HepG2 (cell line): ENCODE data around the gene AP1M2. TPM values are rescaled to one million over a fixed set of nuclear protein-coding genes. Genes with fewer than 3 reads are reported as not detected.

Source experiments
- ATAC-seq: fragments of 200-7000 bp; cut with Tn5 transposase; 3 replicates; pipeline ENCODE4 v1.9.1; 2020; ENCODE audit warnings: mild to moderate bottlenecking, moderate library complexity
- BruUV-seq: library from RNA; stranded (reverse); fragments of 400-500 nt; replicated peaks from 2 replicates; lab custom pipeline; 2021; lab: Mats Ljungman, UMichigan
- CTCF ChIA-PET: fragments of 300-600 bp; formaldehyde crosslinking; extraction: SDS; loops from one replicate; lab custom pipeline; 2021; ENCODE audit warnings: low total read pairs, inconsistent platforms, low intra/inter-chr PET ratio; lab: Yijun Ruan, JAX
- POLR2A ChIA-PET: fragments of 350-600 bp; sonication (Branson Sonifier 250); formaldehyde crosslinking; loops from one replicate; lab custom pipeline; 2020; ENCODE audit warnings: antibody characterized with exemption, inconsistent platforms; lab: Yijun Ruan, JAX
- DNase-seq: peaks from one replicate; pipeline ENCODE4 v3.0.0-alpha.2; 2015; ENCODE audit warnings: low spot score
- FAIRE-seq: peaks from 3 replicates; lab custom pipeline; 2011; peaks lifted over from hg19 to GRCh38; lab: Jason Lieb, UNC
- H2AFZ ChIP-seq: one replicate; pipeline ENCODE4 v1.6.1; 2011; ENCODE audit warnings: low read length, inconsistent platforms
- H3K27ac ChIP-seq: fragments of 300-600 bp; 3 replicates; pipeline ENCODE4 v1.8.0; 2011; ENCODE audit warnings: mixed run types, mild to moderate bottlenecking, mixed read lengths, low read length, inconsistent platforms; ENCODE audit not compliant: insufficient read depth; ENCODE audit errors: extremely low read length
- H3K27me3 ChIP-seq, 2 experiments: fragments of 200-600 bp in 1 of 2; 2 replicates in 1 of 2; 3 replicates in 1 of 2; pipeline versions ENCODE4 v1.6.0 to v1.8.0; 2011; ENCODE audit warnings: low read length in 2 of 2, mild to moderate bottlenecking in 2 of 2, moderate library complexity in 2 of 2, inconsistent platforms in 1 of 2; ENCODE audit not compliant: insufficient read depth in 2 of 2, control insufficient read depth in 1 of 2
- H3K36me3 ChIP-seq, 2 experiments: fragments of 200-600 bp in 1 of 2; replicated peaks in 1 of 2; 2 replicates in 1 of 2; 3 replicates in 1 of 2; pipeline versions ENCODE4 v1.5.1 to v1.8.0; 2011; ENCODE audit warnings: low read length in 2 of 2, inconsistent platforms in 1 of 2; ENCODE audit not compliant: insufficient read depth in 2 of 2, control insufficient read depth in 1 of 2
- H3K4me1 ChIP-seq: 2 replicates; pipeline ENCODE4 v1.5.1; 2012; ENCODE audit warnings: low read length, inconsistent platforms; ENCODE audit not compliant: insufficient read depth
- H3K4me2 ChIP-seq: 2 replicates; pipeline ENCODE4 v1.6.0; 2011; ENCODE audit warnings: low read depth, low read length, inconsistent platforms
- H3K4me3 ChIP-seq, 3 experiments: fragments of 200-600 bp in 1 of 3; sonication (generic), shearing (Covaris generic) in 1 of 3; replicated peaks in 1 of 3; 2 replicates each; pipeline ENCODE4 v1.5.1; 2011 to 2016; ENCODE audit warnings: low read length in 3 of 3, inconsistent platforms in 2 of 3, low read depth in 2 of 3, mild to moderate bottlenecking in 2 of 3, control low read depth in 1 of 3, mixed read lengths in 1 of 3; ENCODE audit not compliant: insufficient read depth in 1 of 3
- H3K79me2 ChIP-seq: one replicate; pipeline ENCODE4 v1.6.1; 2011; ENCODE audit warnings: low read length, inconsistent platforms; ENCODE audit not compliant: insufficient read depth
- H3K9ac ChIP-seq: 2 replicates; pipeline ENCODE4 v1.6.0; 2011; ENCODE audit warnings: mild to moderate bottlenecking, low read depth, low read length, inconsistent platforms; ENCODE audit not compliant: insufficient read depth
- H3K9me3 ChIP-seq: 2 replicates; pipeline ENCODE4 v1.5.1; 2012; ENCODE audit warnings: mild to moderate bottlenecking, low read length
- H4K20me1 ChIP-seq: 2 replicates; pipeline ENCODE4 v1.6.0; 2011; ENCODE audit warnings: inconsistent platforms, mild to moderate bottlenecking, low read length, moderate library complexity; ENCODE audit not compliant: insufficient read depth
- HIC2 ChIP-seq: sonication (generic); formaldehyde crosslinking; IDR thresholded peaks from 2 replicates; pipeline ENCODE4 v1.9.0; 2022; ENCODE audit warnings: low read depth, missing genetic modification reagents
- KDM2A ChIP-seq: sonication (generic); formaldehyde crosslinking; IDR thresholded peaks from 2 replicates; pipeline ENCODE4 v1.4.0; 2020; ENCODE audit warnings: low read depth, missing genetic modification reagents, borderline replicate concordance
- PCBP1 ChIP-seq: fragments of 200-400 bp; formaldehyde crosslinking; IDR thresholded peaks from 2 replicates; pipeline ENCODE4 v1.6.1; 2017; ENCODE audit warnings: mild to moderate bottlenecking, low read depth, low read length, borderline replicate concordance
- PTBP1 ChIP-seq: fragments of 200-400 bp; formaldehyde crosslinking; IDR thresholded peaks from 2 replicates; pipeline ENCODE4 v1.6.1; 2018; ENCODE audit warnings: low read length, low read depth; ENCODE audit not compliant: poor library complexity, severe bottlenecking
- SIN3A ChIP-seq: IDR thresholded peaks from 2 replicates; pipeline ENCODE4 v1.6.1; 2011; ENCODE audit warnings: low read depth, mild to moderate bottlenecking, control low read depth, low read length, borderline replicate concordance
- STAG1 ChIP-seq: sonication (generic); formaldehyde crosslinking; IDR thresholded peaks from 2 replicates; pipeline ENCODE4 v1.4.0; 2020; ENCODE audit warnings: missing genetic modification reagents
- ZNF781 ChIP-seq: sonication (generic); formaldehyde crosslinking; IDR thresholded peaks from 2 replicates; pipeline ENCODE4 v1.5.1; 2020; ENCODE audit warnings: borderline replicate concordance, mild to moderate bottlenecking, missing genetic modification reagents; ENCODE audit errors: not compliant biosample characterization
- ZSCAN30 ChIP-seq: sonication (generic); formaldehyde crosslinking; IDR thresholded peaks from 2 replicates; pipeline ENCODE4 v1.5.0; 2020; ENCODE audit warnings: mild to moderate bottlenecking, missing genetic modification reagents
- WGBS: methylation state at CpG from one replicate; pipeline ENCODE4 v1.1.6; 2017; ENCODE audit warnings: low lambda C conversion rate; 5-methylcytosine and 5-hydroxymethylcytosine counted together
- in situ Hi-C: cut with HindIII; loops from 2 replicates; pipeline ENCODE4 v1.10.0; 2017; ENCODE audit warnings: low pct_unique_long_range_greater_than_20kb; ENCODE audit not compliant: extremely low pct_ligation_motif_present
- intact Hi-C: fragments of 100-400 bp; cut with micrococcal nuclease; formaldehyde crosslinking; loops from one replicate; pipeline ENCODE4 v1.10.0; 2022; ENCODE audit not compliant: unreplicated experiment
- polyA plus RNA-seq, 8 experiments: library from polyadenylated mRNA; depleted of rRNA in 3 of 8; stranded (reverse) in 7 of 8; unstranded in 1 of 8; fragments of >200 nt; fragmentation: Illumina TruSeq in 4 of 8; extraction: Trizol in 4 of 8; gene quantifications; 2 replicates each; pipeline versions ENCODE4 v1.2.1 to v1.2.3, GENCODE V29; 2011 to 2016; ENCODE audit warnings: low read depth in 4 of 8, missing spikeins in 1 of 8, mixed read lengths in 1 of 8; ENCODE audit not compliant: insufficient read depth in 1 of 8
- total RNA-seq, 5 experiments: library from RNA; depleted of rRNA; stranded (reverse); fragments of >200 nt; fragmentation: Illumina TruSeq; extraction: Trizol; gene quantifications; 2 replicates each; pipeline ENCODE4 v1.2.3, GENCODE V29; 2016; ENCODE audit warnings: low read depth in 1 of 5
- TF ChIP-seq, protein P1 (sequence below): sonication (generic); formaldehyde crosslinking; IDR thresholded peaks from 2 replicates; pipeline ENCODE4 v1.4.0; 2020; ENCODE audit warnings: missing genetic modification reagents, mild to moderate bottlenecking, borderline replicate concordance
- TF ChIP-seq, protein P2 (sequence below): sonication (generic); formaldehyde crosslinking; IDR thresholded peaks from 2 replicates; pipeline ENCODE4 v1.8.0; 2023; ENCODE audit warnings: mild to moderate bottlenecking, missing genetic modification reagents
- TF ChIP-seq, protein P3 (sequence below), 2 experiments: sonication (generic) in 1 of 2; formaldehyde crosslinking in 1 of 2; IDR thresholded peaks; 2 replicates each; pipeline versions ENCODE4 v1.4.0 to v1.6.1; 2018 to 2020; ENCODE audit warnings: missing genetic modification reagents in 2 of 2, borderline replicate concordance in 1 of 2, low read depth in 1 of 2, mild to moderate bottlenecking in 1 of 2, missing biosample characterization in 1 of 2
- TF ChIP-seq, protein P4 (sequence below): sonication (generic); formaldehyde crosslinking; IDR thresholded peaks from 2 replicates; pipeline ENCODE4 v1.5.0; 2020; ENCODE audit warnings: mild to moderate bottlenecking, missing genetic modification reagents, moderate library complexity

AP1M2 gene
- total and polyA plus RNA-seq, 2 of the 13 experiments (the other 11 are each of a cell fraction or from before 2014, with no cell fraction given), result 6.3 to 76.8 TPM

DNA sequence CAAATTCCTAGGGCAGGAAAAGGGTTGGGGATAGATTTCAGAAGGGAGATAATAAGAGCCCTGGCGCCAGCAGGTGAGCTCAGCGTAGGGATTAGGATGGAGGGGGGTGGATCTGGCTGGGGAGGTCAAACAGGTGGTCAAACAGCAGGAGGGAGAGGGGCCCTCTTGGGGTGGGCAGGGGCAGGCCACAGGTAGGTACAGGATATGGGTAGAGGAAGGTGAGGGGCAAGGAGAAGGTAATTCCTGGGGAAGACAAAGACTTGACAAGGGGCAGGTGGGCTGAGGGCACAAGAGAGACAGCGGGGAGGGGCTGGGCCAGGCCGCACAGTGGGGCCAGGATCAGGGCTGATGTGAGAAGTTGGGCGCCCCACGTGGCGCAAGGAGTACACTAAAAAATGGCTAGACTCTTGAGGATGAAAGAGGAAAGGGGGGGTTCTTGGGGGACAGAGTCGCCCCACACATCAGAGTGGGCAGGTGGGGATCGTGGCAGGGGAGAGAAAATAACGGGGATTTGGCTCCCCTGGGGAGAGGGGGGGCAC is 22.0 kb downstream of the AP1M2 start:
- H3K79me2 ChIP-seq, result peaks cover 10% of the 10 kb centered on the region
- H3K9ac ChIP-seq, result peak overlapping the region; percentile 91
- peaks cover 2 to 10% of the 10 kb centered on the region in 2 experiments; a peak in 3 of 5 replicates for H3K36me3 ChIP-seq
- H3K9me3 ChIP-seq, result no peaks in the 10 kb centered on the region
- DNase-seq, result no peak
- ChIA-PET CTCF (no interaction called here), POLR2A (interaction anchor here (1.0 to 1.6 kb wide), 2 partner anchors 9 to 12 kb away, joined by 3 to 4 read pairs; no protein-coding TSS in a partner anchor)
- H3K4me3 ChIP-seq, result peak overlapping the region; percentile 82 to 86 (median 85)
- ATAC-seq, result no peak
- no peaks in the 10 kb centered on the region for H4K20me1 ChIP-seq
- no TSS peak for BruUV-seq
- in situ Hi-C loops (no loop called here), intact Hi-C loops (no loop called here)
- FAIRE-seq, result no peak
- H3K4me2 ChIP-seq, result peak overlapping the region; percentile 82
- peak overlapping the region; percentile 80 for H3K27ac ChIP-seq
- H3K27me3 ChIP-seq, result no peaks in the 10 kb centered on the region
- no peak overlapping the region for H2AFZ ChIP-seq
- 10% methylated on average over 10 of the region's 10 CpGs for WGBS
- peaks cover 40% of the 10 kb centered on the region for H3K4me1 ChIP-seq
- no peak for TF ChIP-seq KDM2A
- no peak for TF ChIP-seq SIN3A
- TF ChIP-seq, protein P1, sequence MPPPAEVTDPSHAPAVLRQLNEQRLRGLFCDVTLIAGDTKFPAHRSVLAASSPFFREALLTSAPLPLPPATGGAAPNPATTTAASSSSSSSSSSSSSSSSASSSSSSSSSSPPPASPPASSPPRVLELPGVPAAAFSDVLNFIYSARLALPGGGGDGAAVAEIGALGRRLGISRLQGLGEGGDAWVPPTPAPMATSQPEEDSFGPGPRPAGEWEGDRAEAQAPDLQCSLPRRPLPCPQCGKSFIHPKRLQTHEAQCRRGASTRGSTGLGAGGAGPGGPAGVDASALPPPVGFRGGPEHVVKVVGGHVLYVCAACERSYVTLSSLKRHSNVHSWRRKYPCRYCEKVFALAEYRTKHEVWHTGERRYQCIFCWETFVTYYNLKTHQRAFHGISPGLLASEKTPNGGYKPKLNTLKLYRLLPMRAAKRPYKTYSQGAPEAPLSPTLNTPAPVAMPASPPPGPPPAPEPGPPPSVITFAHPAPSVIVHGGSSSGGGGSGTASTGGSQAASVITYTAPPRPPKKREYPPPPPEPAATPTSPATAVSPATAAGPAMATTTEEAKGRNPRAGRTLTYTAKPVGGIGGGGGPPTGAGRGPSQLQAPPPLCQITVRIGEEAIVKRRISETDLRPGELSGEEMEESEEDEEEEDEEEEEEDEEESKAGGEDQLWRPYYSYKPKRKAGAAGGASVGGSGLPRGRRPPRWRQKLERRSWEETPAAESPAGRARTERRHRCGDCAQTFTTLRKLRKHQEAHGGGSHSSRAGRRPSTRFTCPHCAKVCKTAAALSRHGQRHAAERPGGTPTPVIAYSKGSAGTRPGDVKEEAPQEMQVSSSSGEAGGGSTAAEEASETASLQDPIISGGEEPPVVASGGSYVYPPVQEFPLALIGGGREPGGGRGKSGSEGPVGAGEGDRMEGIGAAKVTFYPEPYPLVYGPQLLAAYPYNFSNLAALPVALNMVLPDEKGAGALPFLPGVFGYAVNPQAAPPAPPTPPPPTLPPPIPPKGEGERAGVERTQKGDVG, result peak; percentile 7; the same call in 1 of the 2 replicates
- TF ChIP-seq PTBP1, result peak; percentile 15
- TF ChIP-seq STAG1 (CRISPR knock-in tag), result 0 out of 2 replicates have a peak, but pooled peaks have one; percentile 10
- TF ChIP-seq ZNF781, result no peak
- TF ChIP-seq ZSCAN30 (CRISPR knock-in tag), result no peak
- TF ChIP-seq, protein P2, sequence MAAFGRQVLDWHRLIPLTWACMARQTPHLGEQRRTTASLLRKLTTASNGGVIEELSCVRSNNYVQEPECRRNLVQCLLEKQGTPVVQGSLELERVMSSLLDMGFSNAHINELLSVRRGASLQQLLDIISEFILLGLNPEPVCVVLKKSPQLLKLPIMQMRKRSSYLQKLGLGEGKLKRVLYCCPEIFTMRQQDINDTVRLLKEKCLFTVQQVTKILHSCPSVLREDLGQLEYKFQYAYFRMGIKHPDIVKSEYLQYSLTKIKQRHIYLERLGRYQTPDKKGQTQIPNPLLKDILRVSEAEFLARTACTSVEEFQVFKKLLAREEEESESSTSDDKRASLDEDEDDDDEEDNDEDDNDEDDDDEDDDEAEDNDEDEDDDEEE, result peak; percentile 37
- TF ChIP-seq, protein P3, sequence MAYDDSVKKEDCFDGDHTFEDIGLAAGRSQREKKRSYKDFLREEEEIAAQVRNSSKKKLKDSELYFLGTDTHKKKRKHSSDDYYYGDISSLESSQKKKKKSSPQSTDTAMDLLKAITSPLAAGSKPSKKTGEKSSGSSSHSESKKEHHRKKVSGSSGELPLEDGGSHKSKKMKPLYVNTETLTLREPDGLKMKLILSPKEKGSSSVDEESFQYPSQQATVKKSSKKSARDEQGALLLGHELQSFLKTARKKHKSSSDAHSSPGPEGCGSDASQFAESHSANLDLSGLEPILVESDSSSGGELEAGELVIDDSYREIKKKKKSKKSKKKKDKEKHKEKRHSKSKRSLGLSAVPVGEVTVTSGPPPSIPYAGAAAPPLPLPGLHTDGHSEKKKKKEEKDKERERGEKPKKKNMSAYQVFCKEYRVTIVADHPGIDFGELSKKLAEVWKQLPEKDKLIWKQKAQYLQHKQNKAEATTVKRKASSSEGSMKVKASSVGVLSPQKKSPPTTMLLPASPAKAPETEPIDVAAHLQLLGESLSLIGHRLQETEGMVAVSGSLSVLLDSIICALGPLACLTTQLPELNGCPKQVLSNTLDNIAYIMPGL (CRISPR knock-in tag; IDR thresholded peaks at IDR 0.05; ENCODE audit: borderline replicate concordance in 1 of 2, low read depth in 1 of 2), result 0 out of 4 replicates have a peak, but pooled peaks of 1 of the 2 experiments have one; percentile 9
- TF ChIP-seq HIC2 (CRISPR knock-in tag), result no peak
- TF ChIP-seq, protein P4, sequence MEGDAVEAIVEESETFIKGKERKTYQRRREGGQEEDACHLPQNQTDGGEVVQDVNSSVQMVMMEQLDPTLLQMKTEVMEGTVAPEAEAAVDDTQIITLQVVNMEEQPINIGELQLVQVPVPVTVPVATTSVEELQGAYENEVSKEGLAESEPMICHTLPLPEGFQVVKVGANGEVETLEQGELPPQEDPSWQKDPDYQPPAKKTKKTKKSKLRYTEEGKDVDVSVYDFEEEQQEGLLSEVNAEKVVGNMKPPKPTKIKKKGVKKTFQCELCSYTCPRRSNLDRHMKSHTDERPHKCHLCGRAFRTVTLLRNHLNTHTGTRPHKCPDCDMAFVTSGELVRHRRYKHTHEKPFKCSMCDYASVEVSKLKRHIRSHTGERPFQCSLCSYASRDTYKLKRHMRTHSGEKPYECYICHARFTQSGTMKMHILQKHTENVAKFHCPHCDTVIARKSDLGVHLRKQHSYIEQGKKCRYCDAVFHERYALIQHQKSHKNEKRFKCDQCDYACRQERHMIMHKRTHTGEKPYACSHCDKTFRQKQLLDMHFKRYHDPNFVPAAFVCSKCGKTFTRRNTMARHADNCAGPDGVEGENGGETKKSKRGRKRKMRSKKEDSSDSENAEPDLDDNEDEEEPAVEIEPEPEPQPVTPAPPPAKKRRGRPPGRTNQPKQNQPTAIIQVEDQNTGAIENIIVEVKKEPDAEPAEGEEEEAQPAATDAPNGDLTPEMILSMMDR (CRISPR knock-in tag), result peak; percentile 43
- 0 out of 2 replicates have a peak, but pooled peaks have one; percentile 4 for TF ChIP-seq PCBP1
